ENCODE data around the gene TAF1D.

The TAF1D gene

DNA sequence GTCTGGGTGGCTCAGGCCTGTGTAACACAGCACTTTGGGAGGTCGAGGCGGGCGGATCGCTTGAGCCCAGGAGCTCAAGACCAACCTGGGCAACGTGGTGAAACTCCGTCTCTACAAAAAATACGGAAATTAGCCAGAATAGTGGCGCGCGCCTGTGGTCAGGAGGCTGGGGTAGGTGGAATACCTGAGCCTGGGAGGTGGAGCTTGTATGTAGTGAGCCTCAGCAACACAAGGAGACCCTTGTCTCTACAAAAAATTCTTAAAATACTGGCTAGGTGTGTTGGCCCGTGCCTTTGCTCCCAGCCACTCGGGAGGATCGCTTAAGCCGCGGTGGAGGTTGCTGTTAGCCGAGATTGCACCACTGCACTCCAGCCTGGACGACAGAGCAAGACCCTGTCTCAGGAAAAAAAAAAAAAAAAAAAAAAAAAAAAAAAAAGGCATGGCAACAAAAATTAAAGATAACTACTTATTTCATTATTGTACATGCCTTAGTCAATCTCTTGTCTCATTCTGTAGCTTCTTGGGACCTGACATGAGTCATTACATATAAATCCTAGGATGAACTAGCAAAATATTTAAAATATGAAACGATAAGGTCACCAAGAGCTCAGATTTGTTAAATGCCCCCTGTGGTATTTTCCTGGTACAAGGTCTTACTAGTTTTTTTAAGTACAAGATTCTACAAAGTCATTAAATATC is 1.1 kb downstream of the TAF1D start:
- H3K27ac ChIP-seq, result peak overlapping the region in 1 of 2 donors; percentile 87
- H3K4me3 ChIP-seq, result peak overlapping the region; percentile 80
- TF ChIP-seq, protein P1, sequence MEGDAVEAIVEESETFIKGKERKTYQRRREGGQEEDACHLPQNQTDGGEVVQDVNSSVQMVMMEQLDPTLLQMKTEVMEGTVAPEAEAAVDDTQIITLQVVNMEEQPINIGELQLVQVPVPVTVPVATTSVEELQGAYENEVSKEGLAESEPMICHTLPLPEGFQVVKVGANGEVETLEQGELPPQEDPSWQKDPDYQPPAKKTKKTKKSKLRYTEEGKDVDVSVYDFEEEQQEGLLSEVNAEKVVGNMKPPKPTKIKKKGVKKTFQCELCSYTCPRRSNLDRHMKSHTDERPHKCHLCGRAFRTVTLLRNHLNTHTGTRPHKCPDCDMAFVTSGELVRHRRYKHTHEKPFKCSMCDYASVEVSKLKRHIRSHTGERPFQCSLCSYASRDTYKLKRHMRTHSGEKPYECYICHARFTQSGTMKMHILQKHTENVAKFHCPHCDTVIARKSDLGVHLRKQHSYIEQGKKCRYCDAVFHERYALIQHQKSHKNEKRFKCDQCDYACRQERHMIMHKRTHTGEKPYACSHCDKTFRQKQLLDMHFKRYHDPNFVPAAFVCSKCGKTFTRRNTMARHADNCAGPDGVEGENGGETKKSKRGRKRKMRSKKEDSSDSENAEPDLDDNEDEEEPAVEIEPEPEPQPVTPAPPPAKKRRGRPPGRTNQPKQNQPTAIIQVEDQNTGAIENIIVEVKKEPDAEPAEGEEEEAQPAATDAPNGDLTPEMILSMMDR (IDR thresholded peaks at IDR 0.05), result no peak
- no peak for DNase-seq (ENCODE audit: low spot score)

DNA sequence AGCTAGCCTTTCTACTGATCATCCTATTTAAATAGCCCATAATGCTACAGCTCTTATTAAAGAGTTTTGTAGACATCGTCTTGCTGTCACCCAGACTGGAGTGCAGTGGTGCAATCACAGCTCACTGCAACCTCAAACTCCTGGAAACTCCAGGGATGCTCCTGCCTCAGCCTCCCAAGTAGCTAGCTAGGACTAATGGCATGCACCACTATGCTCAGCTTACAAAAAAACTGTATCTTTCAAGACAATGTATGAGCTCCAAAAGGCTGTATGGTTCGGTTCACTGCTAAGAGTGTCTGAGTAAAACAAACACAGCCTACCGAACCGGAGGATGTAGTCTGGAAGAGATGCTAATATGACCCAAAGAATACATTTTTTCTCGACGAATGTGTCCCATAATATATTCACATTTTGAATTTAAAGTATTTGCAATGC is 2.6 kb downstream of the TAF1D start:
- H3K4me3 ChIP-seq, result peak overlapping the region; percentile 80
- no peak overlapping the region for H3K27ac ChIP-seq
- TF ChIP-seq, protein P1 (IDR thresholded peaks at IDR 0.05), result no peak
- no peak for DNase-seq (ENCODE audit: low spot score)

DNA sequence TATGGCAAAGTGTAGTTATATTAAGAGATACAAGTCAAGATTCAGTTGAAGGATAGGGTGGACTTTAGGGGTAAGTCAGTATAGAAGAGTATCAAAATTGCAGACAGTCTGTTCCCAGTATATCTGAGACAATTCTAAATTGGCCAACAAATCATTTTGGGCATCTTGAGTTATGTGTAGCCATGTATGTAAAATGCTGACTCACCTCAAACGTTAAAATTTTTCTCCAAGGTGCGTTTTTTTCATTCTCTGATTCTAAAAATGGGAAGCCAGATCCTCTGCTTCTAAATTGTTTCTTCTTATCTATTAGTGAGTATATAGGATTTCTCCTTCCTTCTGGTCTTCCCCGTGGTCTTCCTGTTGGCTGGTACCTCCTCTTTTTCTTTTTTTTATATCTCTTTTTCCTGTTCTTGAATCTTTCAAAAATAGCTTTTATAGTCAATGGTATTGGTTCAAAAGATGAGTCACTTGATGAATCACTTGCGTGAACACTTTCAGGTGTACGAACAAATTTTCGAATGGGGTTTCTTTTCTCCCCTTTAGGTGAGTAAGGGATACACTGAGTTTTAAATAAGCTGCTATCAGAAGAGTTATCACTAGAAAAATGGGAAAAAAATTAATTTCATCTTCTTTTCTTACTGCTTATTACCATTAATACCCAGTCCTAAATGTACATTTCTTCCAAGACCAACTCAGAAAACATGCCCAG is 3.2 kb downstream of the TAF1D start:
- Histone ChIP-seq H3K27ac (no peak overlapping the region), H3K4me3 (peak overlapping the region; percentile 80)
- no peak for DNase-seq (ENCODE audit: low spot score)
- TF ChIP-seq, protein P1 (IDR thresholded peaks at IDR 0.05), result no peak

DNA sequence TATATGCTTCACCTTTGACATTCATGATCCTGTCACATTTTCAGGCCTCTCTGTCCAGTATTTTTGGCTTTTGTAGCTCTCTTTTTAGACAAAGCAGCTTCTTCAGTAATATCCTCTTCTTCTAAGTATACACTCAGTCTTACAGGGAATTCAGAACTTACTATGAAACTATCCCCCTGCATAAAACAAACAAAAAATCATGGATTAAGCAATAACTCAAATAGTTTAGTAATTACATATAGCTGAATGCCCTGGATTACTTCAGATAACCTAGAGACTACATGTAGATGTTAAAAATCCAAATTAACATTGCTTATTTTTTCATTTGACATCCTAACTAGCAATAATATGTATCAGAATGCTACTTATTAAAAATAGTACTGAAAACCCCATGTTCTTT is 5.2 kb downstream of the TAF1D start:
- no peak for DNase-seq (ENCODE audit: low spot score)
- Histone ChIP-seq H3K27ac (no peak overlapping the region), H3K4me3 (no peak overlapping the region)
- TF ChIP-seq, protein P1 (IDR thresholded peaks at IDR 0.05), result no peak

DNA sequence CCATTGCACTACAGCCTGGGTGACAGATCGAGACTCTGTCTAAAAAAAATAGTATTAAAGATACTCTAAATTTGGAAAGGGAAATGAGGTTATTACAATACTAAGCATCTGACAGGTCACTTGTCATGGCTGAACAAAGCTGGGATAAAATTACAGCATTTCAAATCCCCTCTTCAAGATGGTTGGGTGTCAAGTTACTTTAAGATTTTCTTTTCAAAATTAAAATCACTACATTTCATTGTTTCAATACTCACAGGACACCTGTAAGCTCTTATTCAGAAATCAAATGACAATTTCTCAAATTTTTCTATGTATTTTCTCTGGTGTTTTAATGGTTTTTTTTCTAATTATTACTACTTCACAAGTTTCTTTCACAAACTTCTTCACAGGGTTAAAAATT is 5.7 kb downstream of the TAF1D start:
- TF ChIP-seq, protein P1 (IDR thresholded peaks at IDR 0.05), result no peak
- no peak for DNase-seq (ENCODE audit: low spot score)
- no peak overlapping the region for H3K27ac ChIP-seq
- H3K4me3 ChIP-seq, result no peak overlapping the region

DNA sequence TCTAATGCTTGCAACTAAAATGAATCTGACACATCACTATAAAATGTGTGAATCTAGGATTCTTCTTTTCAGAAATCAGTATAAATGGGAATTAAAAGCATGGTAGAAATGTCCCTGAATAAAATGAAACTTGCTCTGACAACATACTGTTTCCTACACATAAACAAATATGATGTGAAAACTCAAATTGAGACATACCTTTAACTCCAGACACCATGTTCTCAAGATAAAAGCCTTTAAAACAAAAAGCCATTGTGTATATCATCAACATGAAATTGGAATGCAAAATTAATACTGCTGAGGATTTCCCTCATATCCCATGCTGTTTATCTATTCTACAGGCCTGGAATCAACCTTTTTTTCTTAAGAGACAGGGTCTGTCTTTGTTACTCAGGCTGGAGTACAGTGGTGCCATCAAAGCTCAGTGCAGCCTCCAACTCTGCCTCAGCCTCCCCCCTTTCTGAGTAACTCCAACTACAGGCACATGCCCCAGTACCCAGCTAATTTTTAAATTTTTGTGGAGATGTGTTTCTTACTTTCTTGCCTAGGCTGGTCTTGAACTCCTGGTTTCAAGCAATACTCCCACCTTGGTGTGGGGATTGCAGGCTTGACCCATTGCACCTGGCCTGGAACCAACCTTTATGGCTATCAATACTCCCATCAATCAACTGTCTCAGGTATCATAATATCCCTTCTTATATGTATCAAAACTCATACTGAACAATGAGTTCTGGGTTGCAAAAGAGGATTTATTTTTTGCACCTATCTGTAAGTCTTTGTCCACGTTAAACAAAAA is 6.7 kb downstream of the TAF1D start:
- Histone ChIP-seq H3K4me3 (no peak overlapping the region), H3K27ac (no peak overlapping the region)
- no peak for DNase-seq (ENCODE audit: low spot score)
- TF ChIP-seq, protein P1 (IDR thresholded peaks at IDR 0.05), result no peak

Measured in coronary artery (tissue), 2 donors.